Esophagus muscularis mucosa (tissue), 4 donors: ENCODE measurements around the gene MYCBPAP.

Experiments
- EP300 ChIP-seq: sonication (generic); formaldehyde crosslinking; IDR thresholded peaks from one replicate; pipeline ENCODE4 v1.6.1; 2017; ENCODE audit warnings: antibody characterized with exemption
- POLR2A ChIP-seq: fragments of 450-650 bp; IDR thresholded peaks from one replicate; pipeline ENCODE4 v1.6.1; 2017; ENCODE audit warnings: antibody characterized with exemption, moderate library complexity, mild to moderate bottlenecking, low read depth
- POLR2AphosphoS5 ChIP-seq, 2 donors: sonication (generic); formaldehyde crosslinking; IDR thresholded peaks; one replicate each; pipeline ENCODE4 v1.6.1; 2017; ENCODE audit warnings: antibody characterized with exemption in 2 of 2
- TF ChIP-seq, protein P1 (sequence below), 3 experiments: fragments of 200-600 bp in 2 of 3; fragments of 450-650 bp in 1 of 3; sonication (generic) in 2 of 3; IDR thresholded peaks; one replicate each; pipeline ENCODE4 v1.5.1; 2017 to 2019; ENCODE audit warnings: antibody characterized with exemption in 3 of 3, mild to moderate bottlenecking in 2 of 3, moderate library complexity in 1 of 3

DNA sequence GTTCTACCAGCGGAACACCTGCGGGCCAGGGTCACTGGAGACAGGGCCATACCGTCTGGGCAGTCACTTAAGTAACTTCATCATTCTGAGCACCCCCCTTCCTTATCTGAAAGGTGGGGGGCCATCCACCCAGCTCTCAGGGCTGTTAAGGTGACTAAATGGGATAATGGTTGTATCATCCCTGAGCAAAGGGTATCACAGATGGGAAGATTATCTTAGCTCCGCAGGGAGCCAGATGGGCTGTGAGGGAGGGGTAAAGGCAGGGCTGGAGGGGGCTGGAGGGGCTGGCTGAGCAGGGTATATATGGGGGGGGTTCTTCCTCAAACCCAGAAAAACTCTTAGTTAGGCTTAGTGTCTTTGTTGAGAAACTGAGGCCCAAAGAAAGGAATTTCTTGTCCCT lies 49.4 kb downstream of the MYCBPAP start:
- TF ChIP-seq, protein P1, sequence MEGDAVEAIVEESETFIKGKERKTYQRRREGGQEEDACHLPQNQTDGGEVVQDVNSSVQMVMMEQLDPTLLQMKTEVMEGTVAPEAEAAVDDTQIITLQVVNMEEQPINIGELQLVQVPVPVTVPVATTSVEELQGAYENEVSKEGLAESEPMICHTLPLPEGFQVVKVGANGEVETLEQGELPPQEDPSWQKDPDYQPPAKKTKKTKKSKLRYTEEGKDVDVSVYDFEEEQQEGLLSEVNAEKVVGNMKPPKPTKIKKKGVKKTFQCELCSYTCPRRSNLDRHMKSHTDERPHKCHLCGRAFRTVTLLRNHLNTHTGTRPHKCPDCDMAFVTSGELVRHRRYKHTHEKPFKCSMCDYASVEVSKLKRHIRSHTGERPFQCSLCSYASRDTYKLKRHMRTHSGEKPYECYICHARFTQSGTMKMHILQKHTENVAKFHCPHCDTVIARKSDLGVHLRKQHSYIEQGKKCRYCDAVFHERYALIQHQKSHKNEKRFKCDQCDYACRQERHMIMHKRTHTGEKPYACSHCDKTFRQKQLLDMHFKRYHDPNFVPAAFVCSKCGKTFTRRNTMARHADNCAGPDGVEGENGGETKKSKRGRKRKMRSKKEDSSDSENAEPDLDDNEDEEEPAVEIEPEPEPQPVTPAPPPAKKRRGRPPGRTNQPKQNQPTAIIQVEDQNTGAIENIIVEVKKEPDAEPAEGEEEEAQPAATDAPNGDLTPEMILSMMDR (IDR thresholded peaks at IDR 0.05) = no peak
- no peak for TF ChIP-seq EP300
- TF ChIP-seq POLR2A = no peak
- no peak for TF ChIP-seq POLR2AphosphoS5 (IDR thresholded peaks at IDR 0.05)
